ENCODE measurements around the gene RSL24D1. TPM values are rescaled to one million over a fixed set of nuclear protein-coding genes. Genes with fewer than 3 reads are reported as not detected.
"Not testable (repeated sequence)": the region's sequence is repeated elsewhere in the genome, so short reads cannot be mapped to it uniquely, and the experiment has no call there.

RSL24D1 gene
- total RNA-seq, 2 donors from 2014 or later: 68.9 to 69.9 TPM

- DNase-seq (ENCODE audit: low spot score): no peak
- intact Hi-C loops (cut with DNase I): loop anchor here in 1 of 2 donors (2.0 kb wide), 1 partner anchor 71 kb away; no protein-coding TSS in a partner anchor
Measured at GRCh38 chr15:55221090-55222011, 24.6 kb upstream of the RSL24D1 start.

DNA sequence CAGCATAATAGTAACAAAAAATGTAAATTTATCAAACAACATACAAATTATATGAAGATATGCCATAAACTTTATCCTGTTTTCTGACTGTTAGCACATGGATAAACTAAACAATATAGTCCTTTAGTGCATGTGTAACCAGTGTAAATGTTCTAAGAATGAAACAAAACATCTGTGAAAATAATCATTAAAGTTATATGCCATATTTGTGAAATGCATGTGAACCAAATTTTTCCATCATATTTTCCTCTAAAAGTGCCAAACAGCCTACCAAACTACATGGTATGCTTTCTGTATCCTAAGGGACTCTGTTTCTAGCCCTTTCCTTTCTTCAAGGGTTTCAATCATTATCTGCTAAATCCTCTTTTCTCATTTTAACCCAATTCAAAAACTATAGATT lies 23.9 kb upstream of the RSL24D1 start:
- DNase-seq (ENCODE audit: low spot score): no peak
- intact Hi-C loops (cut with DNase I): loop anchor here in 1 of 2 donors (2.0 kb wide), 1 partner anchor 72 kb away; no protein-coding TSS in a partner anchor

- DNase-seq (ENCODE audit: low spot score): no peak
- intact Hi-C loops (cut with DNase I): no loop called here
Measured at GRCh38 chr15:55218056-55218455, 21.3 kb upstream of the RSL24D1 start.

DNA sequence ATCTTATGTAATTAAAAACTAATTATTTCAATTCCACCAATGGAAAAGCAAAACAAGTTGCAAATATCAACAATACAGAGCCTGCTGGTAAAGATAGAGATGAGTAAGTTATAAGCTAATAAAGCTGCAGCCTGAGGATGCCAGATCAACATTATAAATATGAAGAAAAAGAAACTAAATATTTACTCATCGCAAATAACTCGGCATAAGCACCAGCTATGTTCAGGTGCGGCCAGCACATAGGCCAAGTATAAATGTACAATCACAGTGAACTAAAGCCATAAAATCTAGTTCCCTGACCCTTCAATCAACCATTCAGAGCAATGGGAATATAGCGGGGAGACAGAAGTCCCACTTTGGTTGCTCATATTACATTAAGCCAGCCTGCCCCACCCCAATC lies 7.7 kb upstream of the RSL24D1 start:
- no peak for DNase-seq (ENCODE audit: low spot score)
- intact Hi-C loops (cut with DNase I): no loop called here

DNA sequence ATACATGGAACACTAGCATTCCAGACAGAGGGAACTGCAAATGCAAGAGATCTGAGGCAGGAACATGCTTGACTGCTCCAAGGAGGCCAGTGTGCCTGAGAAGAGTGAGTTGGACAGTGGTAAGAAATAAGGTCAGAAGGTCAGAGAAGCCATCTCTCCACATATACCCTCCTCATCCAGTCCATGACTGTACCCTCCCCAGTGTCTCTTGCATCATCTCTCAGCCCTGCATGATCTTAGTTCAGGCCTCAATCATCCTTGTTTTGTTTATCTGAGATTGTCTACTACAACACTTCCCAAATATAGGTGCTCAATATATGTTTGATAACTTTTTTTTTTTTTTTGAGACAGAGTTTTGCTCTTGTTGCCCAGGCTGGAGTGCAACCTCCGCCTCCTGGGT lies 5.5 kb upstream of the RSL24D1 start:
- no peak for DNase-seq (ENCODE audit: low spot score)
- intact Hi-C loops (cut with DNase I): no loop called here

DNA sequence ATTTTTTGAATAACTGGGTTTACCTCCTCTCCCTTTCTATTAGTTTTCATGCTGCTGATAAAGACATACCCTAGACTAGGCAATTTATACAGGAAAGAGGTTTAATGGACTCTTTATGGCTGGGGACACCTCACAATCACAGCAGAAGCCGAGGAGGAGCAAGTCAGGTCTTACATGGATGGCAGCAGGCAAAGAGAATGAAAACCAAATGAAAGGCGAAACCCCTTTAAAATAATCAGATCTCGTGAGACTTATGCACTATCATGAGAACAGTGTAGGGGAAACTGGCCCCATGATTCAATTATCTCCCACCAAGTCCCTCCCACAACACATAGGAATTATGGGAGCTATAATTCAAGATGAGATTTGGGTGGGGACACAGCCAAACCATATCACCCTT lies 2.0 kb upstream of the RSL24D1 start:
- intact Hi-C loops (cut with DNase I): no loop called here

DNA sequence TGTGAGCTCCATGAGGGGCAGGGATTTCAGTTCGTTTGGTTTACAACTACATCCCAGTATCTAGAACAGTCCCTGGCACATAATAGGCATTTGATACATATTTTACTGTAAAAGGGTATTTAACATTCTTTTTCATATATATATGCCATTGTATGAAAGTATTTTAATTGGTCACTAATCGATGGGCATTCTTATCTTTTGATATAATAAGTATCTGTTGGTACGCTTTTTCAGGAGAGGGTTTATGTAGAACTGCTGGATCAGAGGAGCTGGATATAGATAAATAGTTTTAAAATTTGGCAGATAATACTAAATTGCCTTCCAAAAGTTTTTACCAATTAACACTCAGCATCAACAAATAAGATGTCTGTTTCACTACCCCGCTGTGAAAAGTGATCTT lies 978 bp upstream of the RSL24D1 start:
- DNase-seq (ENCODE audit: low spot score): no peak
- intact Hi-C loops (cut with DNase I): no loop called here

More for the DNA sequence above, 2.0 kb upstream of the RSL24D1 start:
- no peak for DNase-seq (ENCODE audit: low spot score)

DNA sequence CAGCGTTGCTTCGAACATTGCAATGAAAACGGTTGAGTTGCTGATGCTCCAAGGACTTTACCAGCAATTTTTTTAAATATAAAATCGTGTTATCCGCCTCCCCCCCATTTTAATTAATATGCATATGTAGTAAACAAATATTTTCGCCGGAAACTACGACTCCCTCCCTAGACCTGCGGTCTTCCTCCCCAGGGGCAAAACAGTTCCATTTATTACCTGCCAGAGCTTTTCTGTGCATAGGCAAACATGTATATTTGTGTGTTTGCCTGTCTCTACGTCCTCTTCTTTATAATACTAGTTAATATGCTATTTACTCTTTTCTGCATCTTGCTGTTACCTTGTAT lies 593 bp upstream of the RSL24D1 start:
- intact Hi-C loops (cut with DNase I): no loop called here
- no peak for DNase-seq (ENCODE audit: low spot score)

DNA sequence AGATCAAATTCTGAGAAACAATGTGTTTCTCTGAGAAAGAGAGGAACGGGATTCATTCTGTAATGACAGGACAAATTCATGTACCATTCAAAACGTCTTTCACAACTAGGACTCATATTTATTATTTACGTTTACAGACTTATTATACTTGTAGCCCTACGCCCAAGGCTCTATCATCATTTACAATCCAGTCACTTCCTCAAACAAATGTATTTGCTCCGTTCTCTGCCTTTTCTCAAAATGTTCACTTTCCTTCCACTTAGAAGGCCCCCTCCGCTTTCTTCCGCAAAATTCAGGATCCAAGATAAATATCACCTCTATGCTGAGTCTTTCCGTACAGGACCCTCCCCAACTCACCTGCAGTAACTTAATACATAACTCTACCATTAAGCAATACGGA lies 745 bp downstream of the RSL24D1 start:
- no peak for DNase-seq (ENCODE audit: low spot score)
- intact Hi-C loops (cut with DNase I): no loop called here

DNA sequence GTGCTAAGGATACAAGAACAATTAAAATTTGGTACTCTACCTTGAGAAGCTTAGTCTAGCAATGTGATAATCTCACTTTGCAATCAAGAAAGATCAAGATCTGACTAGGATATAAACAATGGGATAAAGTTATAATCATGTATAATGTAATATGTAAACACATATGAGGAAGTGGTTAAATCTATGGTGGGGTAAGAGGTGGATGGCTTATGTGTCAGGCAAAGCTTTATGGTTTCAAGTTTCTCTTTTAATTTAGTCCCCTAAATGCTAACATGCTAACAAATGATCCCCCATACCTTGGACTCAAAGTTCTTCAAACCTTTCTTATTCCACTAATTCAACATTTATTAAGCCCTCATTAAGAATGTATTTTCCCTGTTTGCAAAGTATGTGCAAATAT lies 2.5 kb downstream of the RSL24D1 start:
- intact Hi-C loops (cut with DNase I): no loop called here
- no peak for DNase-seq (ENCODE audit: low spot score)

DNA sequence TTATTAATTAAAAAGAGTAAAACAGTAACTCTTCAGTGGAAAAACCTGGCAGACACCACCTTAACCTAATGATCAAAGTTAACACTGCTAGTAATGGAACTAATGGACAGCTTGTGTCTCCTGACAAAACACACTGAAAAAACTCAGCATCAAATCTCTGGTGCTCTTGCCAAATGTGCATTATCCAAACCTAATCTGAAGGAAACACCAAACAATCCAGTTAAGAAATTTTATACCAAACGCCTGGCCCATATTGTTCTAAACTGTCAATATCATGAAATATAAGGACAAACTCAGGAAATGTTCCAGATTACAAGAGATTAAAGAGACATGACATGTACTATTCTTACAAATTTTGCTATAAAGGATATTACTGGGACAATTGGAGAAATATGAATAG lies 10.4 kb downstream of the RSL24D1 start:
- intact Hi-C loops (cut with DNase I): no loop called here
- no peak for DNase-seq (ENCODE audit: low spot score)

- intact Hi-C loops (cut with DNase I): no loop called here
- no peak for DNase-seq (ENCODE audit: low spot score)
Measured at GRCh38 chr15:55183679-55184078, 13.1 kb downstream of the RSL24D1 start.

- intact Hi-C loops (cut with DNase I): no loop called here
- DNase-seq (ENCODE audit: low spot score): no peak
Measured at GRCh38 chr15:55179141-55179540, 17.6 kb downstream of the RSL24D1 start.

DNA sequence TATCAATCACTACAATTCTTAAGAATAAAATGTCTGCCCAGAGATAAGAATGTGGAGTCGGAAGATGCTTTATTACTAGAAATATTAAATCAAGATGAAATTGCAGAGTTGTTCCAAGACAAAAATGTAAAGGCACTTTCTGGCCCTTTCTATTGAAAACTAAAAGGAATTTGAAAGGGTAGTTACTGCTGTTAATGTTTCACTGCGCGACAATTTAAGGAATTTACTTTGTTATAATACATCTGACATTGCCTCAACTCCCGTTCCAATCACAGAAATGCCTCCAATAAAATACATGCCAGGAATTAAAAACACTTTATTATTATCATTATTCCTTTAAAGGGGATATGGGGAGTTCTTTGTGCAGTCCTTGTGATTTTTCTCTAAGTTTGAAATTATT lies 26.4 kb downstream of the RSL24D1 start:
- intact Hi-C loops (cut with DNase I): no loop called here
- no peak for DNase-seq (ENCODE audit: low spot score)

- no peak for DNase-seq (ENCODE audit: low spot score)
- intact Hi-C loops (cut with DNase I): no loop called here
Measured at GRCh38 chr15:55168350-55168974, 28.3 kb downstream of the RSL24D1 start.

GRCh38 chr15:55164284-55164683 lies 32.5 kb downstream of the RSL24D1 start:
- intact Hi-C loops (cut with DNase I): no loop called here
- DNase-seq (ENCODE audit: low spot score): no peak

GRCh38 chr15:55151631-55152030 lies 45.1 kb downstream of the RSL24D1 start:
- intact Hi-C loops (cut with DNase I): no loop called here
- DNase-seq (ENCODE audit: low spot score): no peak

DNA sequence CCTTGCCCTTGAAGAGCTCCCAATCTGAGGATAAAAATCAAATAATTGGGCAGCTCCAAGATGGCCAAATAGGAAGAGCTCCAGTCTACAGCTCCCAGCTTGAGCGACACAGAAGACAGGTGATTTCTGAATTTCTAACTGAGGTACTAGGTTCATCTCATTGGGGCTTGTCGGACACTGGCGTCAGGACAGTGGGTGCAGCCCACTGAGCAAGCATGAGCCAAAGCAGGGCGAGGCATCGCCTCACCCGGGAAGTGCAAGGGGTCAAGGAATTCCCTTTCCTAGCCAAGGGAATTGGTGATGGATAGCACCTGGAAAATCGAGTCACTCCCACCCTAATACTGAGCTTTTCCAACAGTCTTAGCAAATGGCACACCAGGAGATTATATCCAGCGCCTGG lies 53.6 kb downstream of the RSL24D1 start:
- intact Hi-C loops (cut with DNase I): not testable (repeated sequence)

GRCh38 chr15:55133972-55134371 lies 62.8 kb downstream of the RSL24D1 start:
- intact Hi-C loops (cut with DNase I): no loop called here
- DNase-seq (ENCODE audit: low spot score): no peak

More for the DNA sequence above, 53.6 kb downstream of the RSL24D1 start:
- peak; percentile 64 for DNase-seq (ENCODE audit: low spot score)

DNA sequence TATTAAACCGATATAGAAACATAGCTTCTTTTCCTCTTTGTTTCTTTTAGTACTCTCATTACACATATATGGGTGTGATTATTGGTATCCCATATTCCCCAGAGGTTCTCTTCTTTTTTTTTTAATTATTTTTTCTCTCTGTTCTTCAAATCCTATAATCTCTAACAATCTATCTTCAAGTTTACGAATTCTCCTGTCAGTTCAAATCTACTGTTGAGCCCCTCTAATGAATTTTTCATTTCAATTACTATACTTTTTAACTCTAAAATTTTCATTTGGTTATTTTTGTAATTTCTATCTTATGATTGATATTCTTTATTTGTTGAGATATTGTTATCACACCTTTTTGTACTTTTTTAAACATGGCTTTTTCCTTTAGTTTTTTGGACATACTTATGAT lies 64.1 kb downstream of the RSL24D1 start:
- DNase-seq (ENCODE audit: low spot score): no peak
- intact Hi-C loops (cut with DNase I): no loop called here

Measured in posterior vena cava (tissue), 2 donors.